IMR-90 (cell line): Measurements from ENCODE around the gene C16orf87. TPM values are rescaled to one million over a fixed set of nuclear protein-coding genes. Genes with fewer than 3 reads are reported as not detected.

Experiments used
- ATAC-seq: fragments of 200-7000 bp; cut with Tn5 transposase; 2 replicates; pipeline ENCODE4 v1.9.1; 2020; ENCODE audit warnings: low read depth, mild to moderate bottlenecking, moderate library complexity
- BruUV-seq: library from RNA; stranded (reverse); fragments of 400-500 nt; replicated peaks from 2 replicates; lab custom pipeline; 2021; lab: Mats Ljungman, UMichigan
- CTCF ChIA-PET: fragments of 300-600 bp; formaldehyde crosslinking; extraction: SDS; loops from one replicate; lab custom pipeline; 2021; ENCODE audit warnings: antibody characterized with exemption; lab: Yijun Ruan, JAX
- POLR2A ChIA-PET: fragments of 300-600 bp; sonication (Branson Sonifier 250); formaldehyde crosslinking; loops from one replicate; lab custom pipeline; 2022; ENCODE audit warnings: antibody characterized with exemption; ENCODE audit not compliant: unreplicated experiment; lab: Charles Lee
- DNase-seq: peaks from one replicate; pipeline ENCODE4 v3.0.0; 2013
- H2AFZ ChIP-seq: replicated peaks from 2 replicates; pipeline ENCODE3; 2013; ENCODE audit warnings: low read length, mild to moderate bottlenecking; ENCODE audit not compliant: poor library complexity
- H2AK5ac ChIP-seq: 2 replicates; pipeline ENCODE4 v1.6.1; 2013; ENCODE audit warnings: low read depth, low read length, inconsistent platforms
- H2AK9ac ChIP-seq: replicated peaks from 2 replicates; pipeline ENCODE3; 2013; ENCODE audit warnings: mild to moderate bottlenecking, low read depth, low read length, moderate library complexity; ENCODE audit not compliant: poor library complexity
- H2BK120ac ChIP-seq: 2 replicates; pipeline ENCODE4 v1.6.1; 2013; ENCODE audit warnings: low read depth, low read length, inconsistent platforms
- H2BK15ac ChIP-seq: 3 replicates; pipeline ENCODE4 v1.6.1; 2013; ENCODE audit warnings: low read depth, low read length, inconsistent platforms
- H2BK20ac ChIP-seq: 2 replicates; pipeline ENCODE4 v1.6.1; 2013; ENCODE audit warnings: low read depth, mild to moderate bottlenecking, inconsistent platforms, low read length, moderate library complexity
- H2BK5ac ChIP-seq: 2 replicates; pipeline ENCODE4 v1.6.1; 2013; ENCODE audit warnings: mild to moderate bottlenecking, low read depth, low read length, inconsistent platforms; ENCODE audit not compliant: poor library complexity, severe bottlenecking
- H3K14ac ChIP-seq: replicated peaks from 2 replicates; pipeline ENCODE4 v1.6.1; 2013; ENCODE audit warnings: low read depth, low read length, inconsistent platforms
- H3K18ac ChIP-seq: 2 replicates; pipeline ENCODE4 v1.6.1; 2013; ENCODE audit warnings: low read depth, low read length, control low read depth
- H3K23ac ChIP-seq: 2 replicates; pipeline ENCODE4 v1.6.1; 2013; ENCODE audit warnings: low read depth, low read length, inconsistent platforms
- H3K27ac ChIP-seq: 2 replicates; pipeline ENCODE4 v1.5.1; 2013; ENCODE audit warnings: mild to moderate bottlenecking, control low read depth, low read length; ENCODE audit not compliant: insufficient read depth
- H3K27me3 ChIP-seq: 2 replicates; pipeline ENCODE4 v1.6.1; 2013; ENCODE audit warnings: low read length; ENCODE audit not compliant: control insufficient read depth, insufficient read depth
- H3K36me3 ChIP-seq: 2 replicates; pipeline ENCODE4 v1.6.1; 2013; ENCODE audit warnings: low read length, mixed read lengths; ENCODE audit not compliant: control insufficient read depth, insufficient read depth
- H3K4ac ChIP-seq: 2 replicates; pipeline ENCODE4 v1.6.1; 2013; ENCODE audit warnings: low read depth, low read length, inconsistent platforms
- H3K4me1 ChIP-seq: 2 replicates; pipeline ENCODE4 v1.6.1; 2013; ENCODE audit warnings: low read length, mixed read lengths; ENCODE audit not compliant: control insufficient read depth, insufficient read depth
- H3K4me2 ChIP-seq: 2 replicates; pipeline ENCODE4 v1.6.1; 2013; ENCODE audit warnings: low read depth, mild to moderate bottlenecking, control low read depth, low read length, moderate library complexity
- H3K4me3 ChIP-seq: 2 replicates; pipeline ENCODE4 v1.5.1; 2013; ENCODE audit warnings: low read depth, mild to moderate bottlenecking, control low read depth, low read length, moderate library complexity; ENCODE audit not compliant: insufficient read depth
- H3K56ac ChIP-seq: 2 replicates; pipeline ENCODE4 v1.6.1; 2013; ENCODE audit warnings: low read length, inconsistent platforms; ENCODE audit not compliant: insufficient read depth; ENCODE audit errors: extremely low read depth
- H3K79me1 ChIP-seq, 2 experiments: 2 replicates each; pipeline ENCODE4 v1.6.1; 2013; ENCODE audit warnings: low read length in 2 of 2, inconsistent platforms in 1 of 2, low read depth in 1 of 2
- H3K9ac ChIP-seq: 2 replicates; pipeline ENCODE4 v1.6.1; 2013; ENCODE audit warnings: low read depth, low read length, control low read depth
- H3K9me1 ChIP-seq: 2 replicates; pipeline ENCODE4 v1.6.1; 2013; ENCODE audit warnings: low read length, inconsistent platforms; ENCODE audit not compliant: insufficient read depth
- H3K9me3 ChIP-seq: 2 replicates; pipeline ENCODE4 v1.6.1; 2013; ENCODE audit warnings: low read length; ENCODE audit not compliant: control insufficient read depth, insufficient read depth
- H4K20me1 ChIP-seq: 2 replicates; pipeline ENCODE4 v1.6.1; 2013; ENCODE audit warnings: low read length, inconsistent platforms; ENCODE audit not compliant: insufficient read depth
- H4K5ac ChIP-seq: 2 replicates; pipeline ENCODE4 v1.6.1; 2013; ENCODE audit warnings: mild to moderate bottlenecking, low read depth, low read length, control low read depth
- H4K8ac ChIP-seq, 2 experiments: 2 replicates each; pipeline ENCODE4 v1.6.1; 2013; ENCODE audit warnings: low read depth in 2 of 2, low read length in 2 of 2, control low read depth in 1 of 2, inconsistent platforms in 1 of 2
- H4K91ac ChIP-seq: 2 replicates; pipeline ENCODE4 v1.6.1; 2013; ENCODE audit warnings: low read depth, low read length, inconsistent platforms; ENCODE audit not compliant: insufficient read depth
- CEBPB ChIP-seq: IDR thresholded peaks from 2 replicates; pipeline ENCODE4 v1.6.1; 2012; ENCODE audit warnings: low read depth, low read length, improper control_type of control experiment
- CHD1 ChIP-seq: IDR thresholded peaks from 2 replicates; pipeline ENCODE4 v1.6.1; 2012; ENCODE audit warnings: low read depth, low read length, improper control_type of control experiment
- FOS ChIP-seq: fragments of 150-350 bp; IDR thresholded peaks from 2 replicates; pipeline ENCODE4 v1.6.1; 2016; ENCODE audit warnings: low read depth, low read length
- POLR2A ChIP-seq: IDR thresholded peaks from 2 replicates; pipeline ENCODE4 v1.6.1; 2012; ENCODE audit warnings: mild to moderate bottlenecking, low read depth, low read length
- RAD21 ChIP-seq: IDR thresholded peaks from 2 replicates; pipeline ENCODE4 v1.6.1; 2012; ENCODE audit warnings: low read length, improper control_type of control experiment
- RCOR1 ChIP-seq: IDR thresholded peaks from 2 replicates; pipeline ENCODE4 v1.6.1; 2012; ENCODE audit warnings: mild to moderate bottlenecking, low read length, improper control_type of control experiment; ENCODE audit not compliant: insufficient replicate concordance
- RFX5 ChIP-seq: IDR thresholded peaks from 2 replicates; pipeline ENCODE4 v1.8.0; 2012; ENCODE audit warnings: low read depth, mild to moderate bottlenecking, low read length, moderate library complexity
- SMC3 ChIP-seq: fragments of 150-350 bp; IDR thresholded peaks from 2 replicates; pipeline ENCODE4 v1.6.1; 2016; ENCODE audit warnings: low read depth, mild to moderate bottlenecking, antibody characterized with exemption, low read length, moderate library complexity
- WGBS, 2 experiments: methylation state at CpG; one replicate each; pipeline versions ENCODE4 v1.1.5 to v1.1.7; 2013; ENCODE audit warnings: missing lambda C conversion rate in 2 of 2; ENCODE audit not compliant: insufficient read length in 1 of 2; ENCODE audit errors: extremely low coverage in 2 of 2; 5-methylcytosine and 5-hydroxymethylcytosine counted together
- dilution Hi-C: fragments of 300-500 bp; cut with HindIII; formaldehyde crosslinking; loops from one replicate; pipeline ENCODE4 v1.14.3; 2018; ENCODE audit warnings: low sequenced_read_pairs; ENCODE audit not compliant: unreplicated experiment
- in situ Hi-C: fragments of 300-500 bp; cut with MboI; formaldehyde crosslinking; loops from 3 replicates; pipeline ENCODE4 v1.14.3; 2019; ENCODE audit warnings: low sequenced_read_pairs, inconsistent platforms, mixed read lengths
- intact Hi-C: fragments of 100-400 bp; cut with micrococcal nuclease; formaldehyde crosslinking; loops from 2 replicates; pipeline ENCODE4 v1.10.0; 2022
- polyA plus RNA-seq, 3 experiments: library from polyadenylated mRNA; depleted of rRNA; stranded (reverse); fragments of >200 nt; gene quantifications; 2 replicates each; pipeline ENCODE4 v1.2.3, GENCODE V29; 2012; ENCODE audit warnings: low replicate concordance in 1 of 3
- total RNA-seq: library from RNA; depleted of rRNA; stranded (reverse); fragments of >200 nt; gene quantifications from 2 replicates; pipeline ENCODE4 v1.2.3, GENCODE V29; 2012
- TF ChIP-seq, protein P1 (sequence below): fragments of 150-350 bp; IDR thresholded peaks from 2 replicates; pipeline ENCODE4 v1.6.1; 2017; ENCODE audit warnings: mild to moderate bottlenecking, antibody characterized with exemption, low read length, low read depth

C16orf87 gene
- total and polyA plus RNA-seq, 2 of the 4 experiments (the other 2 are of a cell fraction) = 6.3 to 8.1 TPM

DNA sequence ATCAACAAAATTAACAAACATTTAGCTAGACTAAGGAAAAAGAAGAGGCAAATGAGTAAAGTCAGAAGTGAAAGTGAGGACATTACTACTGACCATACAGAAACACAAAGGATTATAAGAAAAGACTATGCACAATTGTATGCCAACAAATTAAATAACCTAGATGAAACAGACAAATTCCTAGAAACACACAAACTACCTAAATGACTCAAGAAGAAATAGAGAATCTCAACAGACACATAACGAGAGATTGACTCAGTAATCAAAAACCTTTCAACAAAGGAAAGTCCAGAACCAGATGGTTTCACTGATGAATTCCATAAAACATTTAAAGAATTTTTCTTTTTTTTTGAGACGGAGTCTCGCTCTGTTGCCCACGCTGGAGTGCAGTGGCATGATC is 47.2 kb downstream of the C16orf87 start:
- Histone ChIP-seq H4K91ac (no peak overlapping the region), H3K56ac (no peak overlapping the region), H3K79me1 (no peaks in the 10 kb centered on the region; a peak in 2 of 4 replicates), H2AK9ac (no peak overlapping the region), H3K18ac (no peak overlapping the region), H3K9me1 (peaks cover 3% of the 10 kb centered on the region; the same call in 1 of the 2 replicates), H3K23ac (no peak overlapping the region), H3K27ac (no peak overlapping the region), H3K9ac (no peak overlapping the region), H2BK120ac (no peak overlapping the region), H2BK15ac (no peak overlapping the region), H4K20me1 (no peaks in the 10 kb centered on the region), H3K14ac (no peak overlapping the region), H3K36me3 (no peaks in the 10 kb centered on the region), H2BK5ac (no peak overlapping the region), H4K8ac (no peak overlapping the region), H3K9me3 (no peaks in the 10 kb centered on the region), H2AFZ (no peak overlapping the region), H2BK20ac (no peak overlapping the region), H3K4ac (no peak overlapping the region), H2AK5ac (no peak overlapping the region), H3K4me3 (no peak overlapping the region), H3K27me3 (no peaks in the 10 kb centered on the region), H3K4me1 (peaks cover 4% of the 10 kb centered on the region; the same call in 1 of the 2 replicates), H4K5ac (no peak overlapping the region), H3K4me2 (no peak overlapping the region)
- DNase-seq (no peak), ATAC-seq (no peak)
- TF ChIP-seq RAD21 (no peak), POLR2A (no peak), RCOR1 (no peak), RFX5 (no peak), FOS (no peak), CEBPB (no peak), CHD1 (no peak), SMC3 (no peak)
- TF ChIP-seq, protein P1, sequence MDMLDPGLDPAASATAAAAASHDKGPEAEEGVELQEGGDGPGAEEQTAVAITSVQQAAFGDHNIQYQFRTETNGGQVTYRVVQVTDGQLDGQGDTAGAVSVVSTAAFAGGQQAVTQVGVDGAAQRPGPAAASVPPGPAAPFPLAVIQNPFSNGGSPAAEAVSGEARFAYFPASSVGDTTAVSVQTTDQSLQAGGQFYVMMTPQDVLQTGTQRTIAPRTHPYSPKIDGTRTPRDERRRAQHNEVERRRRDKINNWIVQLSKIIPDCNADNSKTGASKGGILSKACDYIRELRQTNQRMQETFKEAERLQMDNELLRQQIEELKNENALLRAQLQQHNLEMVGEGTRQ = no peak
- WGBS, 2 experiments = no CpG with 5 or more reads among the region's 4 CpGs
- dilution Hi-C loops = no loop called here
- no TSS peak for BruUV-seq
- intact Hi-C loops = no loop called here
- POLR2A ChIA-PET = no interaction called here
- in situ Hi-C loops = no loop called here
- CTCF ChIA-PET = no interaction called here
